Neural cell (in vitro differentiated cells): Measurements from ENCODE around the gene KXD1. TPM values are rescaled to one million over a fixed set of nuclear protein-coding genes. Genes with fewer than 3 reads are reported as not detected.

ENCODE experiments used
- H2AFZ ChIP-seq: fragments of 200-600, 300-800 bp; sonication (generic), shearing (Covaris generic); 2 replicates; pipeline ENCODE4 v1.6.0; 2014; ENCODE audit warnings: low read depth, mild to moderate bottlenecking, antibody characterized with exemption, low read length, moderate library complexity
- H3F3A ChIP-seq: fragments of 200-600 bp; shearing (Covaris generic); 2 replicates; pipeline ENCODE4 v1.6.1; 2016; ENCODE audit warnings: mild to moderate bottlenecking, moderate library complexity, mixed read lengths, antibody characterized with exemption, low read length; ENCODE audit not compliant: insufficient read depth, poor library complexity, severe bottlenecking
- H3K27ac ChIP-seq: fragments of 200-600, 300-800 bp; sonication (generic), shearing (Covaris generic); 2 replicates; pipeline ENCODE4 v1.5.1; 2014; ENCODE audit warnings: mild to moderate bottlenecking, low read length, moderate library complexity
- H3K27me3 ChIP-seq: fragments of 300-800, 200-600 bp; sonication (generic), shearing (Covaris generic); 2 replicates; pipeline ENCODE4 v1.6.0; 2014; ENCODE audit warnings: mild to moderate bottlenecking, low read depth, low read length, moderate library complexity; ENCODE audit not compliant: insufficient read depth
- H3K36me3 ChIP-seq: fragments of 300-800, 200-600 bp; sonication (generic), shearing (Covaris generic); 2 replicates; pipeline ENCODE4 v1.5.1; 2014; ENCODE audit warnings: mild to moderate bottlenecking, antibody characterized with exemption, low read length, moderate library complexity; ENCODE audit not compliant: insufficient read depth
- H3K4me2 ChIP-seq: fragments of 300-800, 200-600 bp; sonication (generic), shearing (Covaris generic); 2 replicates; pipeline ENCODE4 v1.6.0; 2014; ENCODE audit warnings: mild to moderate bottlenecking, low read length
- H3K4me3 ChIP-seq: fragments of 300-800, 200-600 bp; sonication (generic), shearing (Covaris generic); 2 replicates; pipeline ENCODE4 v1.5.1; 2014; ENCODE audit warnings: mild to moderate bottlenecking, low read length, moderate library complexity
- H3K79me2 ChIP-seq: fragments of 200-600 bp; shearing (Covaris generic); replicated peaks from 2 replicates; pipeline ENCODE4 v1.6.0; 2014; ENCODE audit warnings: mild to moderate bottlenecking, low read length, moderate library complexity; ENCODE audit not compliant: insufficient read depth
- H3K9ac ChIP-seq: fragments of 300-800, 200-600 bp; sonication (generic), shearing (Covaris generic); 2 replicates; pipeline ENCODE4 v1.6.1; 2016; ENCODE audit warnings: mild to moderate bottlenecking, low read length, mixed read lengths
- H3K9me2 ChIP-seq: fragments of 200-600 bp; shearing (Covaris generic); 2 replicates; pipeline ENCODE4 v1.6.1; 2016; ENCODE audit warnings: mild to moderate bottlenecking, low read length, mixed read lengths; ENCODE audit not compliant: insufficient read depth
- H3K9me3 ChIP-seq: fragments of 200-600, 300-800 bp; sonication (generic), shearing (Covaris generic); 2 replicates; pipeline ENCODE4 v1.6.1; 2016; ENCODE audit warnings: mild to moderate bottlenecking, mixed run types, low read length, moderate library complexity, mixed read lengths
- H4K20me1 ChIP-seq: fragments of 200-600 bp; shearing (Covaris generic); 2 replicates; pipeline ENCODE4 v1.6.1; 2016; ENCODE audit warnings: mild to moderate bottlenecking, mixed run types; ENCODE audit not compliant: insufficient read depth
- CTCF ChIP-seq: fragments of 450-650 bp; IDR thresholded peaks from 2 replicates; pipeline ENCODE4 v1.5.1; 2014; ENCODE audit warnings: antibody characterized with exemption, mild to moderate bottlenecking, moderate library complexity; ENCODE audit not compliant: poor library complexity, severe bottlenecking
- EP300 ChIP-seq: fragments of 450-650 bp; conservative IDR thresholded peaks from 2 replicates; pipeline ENCODE4 v1.6.1; 2014; ENCODE audit warnings: antibody characterized with exemption, mild to moderate bottlenecking, moderate library complexity; ENCODE audit not compliant: poor library complexity, severe bottlenecking
- EZH2 ChIP-seq: fragments of 200-600, 300-800 bp; shearing (Covaris generic), sonication (generic); IDR thresholded peaks from 2 replicates; pipeline ENCODE4 v1.6.1; 2014; ENCODE audit warnings: antibody characterized with exemption, low read length, borderline replicate concordance, mild to moderate bottlenecking; ENCODE audit not compliant: insufficient read depth, poor library complexity, severe bottlenecking
- MXI1 ChIP-seq: fragments of 450-650 bp; conservative IDR thresholded peaks from 2 replicates; pipeline ENCODE4 v1.6.1; 2014; ENCODE audit warnings: antibody characterized with exemption, mild to moderate bottlenecking; ENCODE audit not compliant: poor library complexity, severe bottlenecking
- POLR2AphosphoS5 ChIP-seq: IDR thresholded peaks from 2 replicates; pipeline ENCODE4 v1.6.1; 2012
- RAD21 ChIP-seq: fragments of 450-650 bp; conservative IDR thresholded peaks from 2 replicates; pipeline ENCODE4 v1.6.1; 2014; ENCODE audit warnings: antibody characterized with exemption, mild to moderate bottlenecking, moderate library complexity
- REST ChIP-seq: IDR thresholded peaks from 2 replicates; pipeline ENCODE4 v1.6.1; 2012; ENCODE audit warnings: borderline replicate concordance
- SMC3 ChIP-seq: fragments of 450-650 bp; conservative IDR thresholded peaks from 2 replicates; pipeline ENCODE4 v1.6.1; 2014; ENCODE audit warnings: antibody characterized with exemption, mild to moderate bottlenecking, moderate library complexity; ENCODE audit not compliant: poor library complexity
- TAF1 ChIP-seq: IDR thresholded peaks from 2 replicates; pipeline ENCODE4 v1.6.1; 2012; ENCODE audit warnings: low read depth
- polyA plus RNA-seq: library from polyadenylated mRNA; depleted of rRNA; stranded (reverse); fragments of >200 nt; gene quantifications from 2 replicates; pipeline ENCODE4 v1.2.3, GENCODE V29; 2014

KXD1 gene
- polyA plus RNA-seq, 1 donor from 2014 or later: 55.8 TPM

DNA sequence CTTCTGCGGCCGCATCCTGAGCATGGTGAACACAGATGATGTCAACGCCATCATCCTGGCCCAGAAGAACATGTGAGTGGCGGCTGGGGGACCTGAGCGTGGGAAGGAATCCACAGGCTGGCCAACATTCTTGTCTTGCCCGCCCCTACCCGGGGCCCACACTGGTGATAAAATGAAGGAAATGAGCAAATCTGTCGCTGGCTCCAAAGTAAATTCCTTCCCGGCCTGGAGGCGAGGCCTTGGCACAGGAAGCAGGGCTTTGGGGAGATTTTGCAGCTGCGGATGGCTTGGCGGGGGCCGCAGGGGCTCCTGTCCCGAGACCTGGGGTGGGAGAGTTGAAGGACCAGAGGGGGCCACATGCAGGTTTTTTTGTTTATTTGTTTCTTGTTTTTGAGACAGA lies 4.4 kb downstream of the KXD1 start:
- Histone ChIP-seq H3K4me2 (no peak overlapping the region), H3K27ac (no peak overlapping the region), H3K9me2 (no peaks in the 10 kb centered on the region), H2AFZ (no peak overlapping the region), H3K79me2 (peaks cover 9% of the 10 kb centered on the region), H3K4me3 (no peak overlapping the region), H3K9me3 (no peaks in the 10 kb centered on the region), H3K9ac (no peak overlapping the region), H3F3A (no peaks in the 10 kb centered on the region), H3K27me3 (no peaks in the 10 kb centered on the region), H4K20me1 (no peaks in the 10 kb centered on the region), H3K36me3 (no peaks in the 10 kb centered on the region)
- TF ChIP-seq SMC3 (no peak), MXI1 (no peak), POLR2AphosphoS5 (no peak), TAF1 (no peak), CTCF (no peak), EP300 (no peak), REST (no peak), EZH2 (no peak), RAD21 (no peak)

DNA sequence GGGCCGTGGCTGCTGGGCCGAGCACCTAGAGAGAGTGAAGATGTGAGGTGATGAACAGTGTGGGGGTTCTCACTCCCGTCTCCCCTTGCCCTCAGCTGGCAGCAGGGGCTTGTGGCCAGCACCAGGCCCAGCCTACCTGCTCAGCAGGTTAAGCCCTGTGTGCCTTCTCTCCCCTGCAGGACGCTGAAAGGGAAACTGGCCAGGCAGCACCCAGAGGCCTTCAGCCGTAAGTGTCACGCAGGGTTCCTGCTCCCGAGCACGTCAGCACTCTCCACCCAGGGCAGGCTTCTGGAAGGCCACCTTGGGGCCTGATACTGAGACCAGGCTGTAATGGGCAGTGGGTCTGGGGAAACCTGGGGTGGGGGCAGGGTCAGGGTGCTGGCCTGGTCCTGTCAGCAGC lies 9.3 kb downstream of the KXD1 start:
- Histone ChIP-seq H3K36me3 (no peaks in the 10 kb centered on the region), H3K4me3 (no peak overlapping the region), H3K79me2 (peaks cover under 1% of the 10 kb centered on the region), H4K20me1 (no peaks in the 10 kb centered on the region), H3F3A (no peaks in the 10 kb centered on the region), H3K27ac (no peak overlapping the region), H2AFZ (no peak overlapping the region), H3K9me2 (no peaks in the 10 kb centered on the region), H3K9me3 (no peaks in the 10 kb centered on the region), H3K27me3 (no peaks in the 10 kb centered on the region), H3K4me2 (no peak overlapping the region), H3K9ac (no peak overlapping the region)
- TF ChIP-seq EZH2 (no peak), CTCF (no peak), POLR2AphosphoS5 (no peak), MXI1 (no peak), EP300 (no peak), TAF1 (no peak)
